ENCODE results near the gene NUBPL.

- no peak for TF ChIP-seq GATA2 (IDR thresholded peaks at IDR 0.05; ENCODE audit: low read depth, low read length)
- no peak for TF ChIP-seq GATA3 (IDR thresholded peaks at IDR 0.05; ENCODE audit: low read depth, low read length)
Observed at GRCh38 chr14:31827325-31827724, 266.1 kb downstream of the NUBPL start.

Measured in SH-SY5Y (cell line).